MM.1S (cell line): ENCODE data around the gene UBE2E3.

ENCODE experiments used
- CTCF ChIP-seq: fragments of 300-600 bp; sonication (generic); IDR thresholded peaks from 2 replicates; pipeline ENCODE4 v1.5.1; 2016; ENCODE audit warnings: antibody characterized with exemption, low read length, mixed read lengths
- EZH2 ChIP-seq: fragments of 300-600 bp; sonication (generic); optimal IDR thresholded peaks from 2 replicates; pipeline ENCODE3; 2017; ENCODE audit warnings: low read depth, mild to moderate bottlenecking, antibody characterized with exemption, low read length, mixed read lengths
- EZH2phosphoT487 ChIP-seq: fragments of 300-600 bp; sonication (generic); IDR thresholded peaks from 2 replicates; pipeline ENCODE4 v1.6.1; 2018; ENCODE audit warnings: antibody characterized with exemption, low read length

GRCh38 chr2:180943275-180943674, 37.1 kb upstream of the UBE2E3 start:
- TF ChIP-seq CTCF (no peak), EZH2 (no peak), EZH2phosphoT487 (no peak)
